AG09319 (cell line): ENCODE data around the gene ZNF512B.

ENCODE experiments used
- DNase-seq: peaks from one replicate; pipeline ENCODE4 v3.0.0-alpha.2; 2010; ENCODE audit warnings: low read depth; ENCODE audit errors: extremely low read depth
- CTCF ChIP-seq: IDR thresholded peaks from 2 replicates; pipeline ENCODE4 v1.5.1; 2011; ENCODE audit warnings: low read depth, mild to moderate bottlenecking, inconsistent platforms, low read length, moderate library complexity

ZNF512B gene

GRCh38 chr20:63958964-63959698 is 10.6 kb downstream of the ZNF512B start:
- DNase-seq, result no peak

GRCh38 chr20:63958471-63958870 is 11.3 kb downstream of the ZNF512B start:
- no peak for TF ChIP-seq CTCF
- DNase-seq, result no peak

More at GRCh38 chr20:63958964-63959698, 10.6 kb downstream of the ZNF512B start:
- TF ChIP-seq CTCF, result no peak

DNA sequence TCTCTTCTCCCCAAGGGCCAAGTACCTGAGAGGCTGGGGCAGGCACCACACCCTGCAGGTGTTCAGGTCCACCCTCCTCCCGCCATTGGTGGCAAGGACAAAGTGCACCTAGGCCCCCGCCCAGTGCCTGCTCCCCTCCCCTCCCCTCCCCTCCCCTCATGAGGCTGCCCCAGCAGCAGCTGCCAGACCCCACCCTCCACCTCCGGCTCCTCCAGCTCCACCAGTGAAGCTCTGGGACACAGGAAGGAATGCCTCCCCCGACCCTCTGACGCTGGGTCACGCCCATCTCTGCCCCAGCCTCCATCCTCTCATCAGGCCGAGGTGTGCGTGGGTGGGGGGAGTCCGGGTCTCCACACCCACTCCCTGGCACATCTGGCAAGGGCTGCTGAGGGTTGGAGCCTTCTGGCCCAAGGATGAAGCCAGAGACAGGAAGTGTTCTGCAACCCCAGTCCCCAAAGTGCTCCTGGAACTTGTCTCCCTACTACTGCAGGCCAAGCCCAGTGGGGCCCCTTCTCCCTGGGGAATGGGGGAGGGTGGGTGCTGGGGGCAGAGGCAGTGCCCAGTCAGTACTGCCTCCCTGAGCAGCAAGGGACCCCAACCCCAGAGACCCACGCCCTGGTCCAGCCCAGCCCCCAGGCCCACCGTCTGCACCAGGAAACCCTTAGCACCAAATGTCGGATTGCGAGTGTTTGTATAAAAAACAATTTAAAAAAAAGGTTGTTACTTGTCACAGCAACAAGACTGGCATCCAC is 11.9 kb downstream of the ZNF512B start:
- DNase-seq, result no peak
- TF ChIP-seq CTCF, result no peak

- peak; percentile 2 for TF ChIP-seq CTCF
- no peak for DNase-seq
These were observed 12.6 kb downstream of the ZNF512B start for GRCh38 chr20:63957004-63957689.

DNA sequence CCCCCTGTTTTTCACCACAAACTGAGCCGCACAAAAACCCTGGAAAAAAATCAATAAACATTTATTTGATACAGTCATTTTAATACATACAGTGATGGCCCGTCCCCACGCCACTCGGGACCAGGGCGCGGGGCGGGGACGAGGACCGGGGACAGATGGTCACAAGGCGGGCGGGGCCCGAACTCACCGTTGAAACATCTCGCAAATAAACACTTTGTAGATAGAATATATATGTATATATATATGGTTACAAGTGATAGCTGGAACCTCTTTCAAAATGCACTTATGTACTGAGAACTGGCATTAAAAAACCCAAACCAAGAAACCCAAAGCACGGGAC is 13.1 kb downstream of the ZNF512B start:
- TF ChIP-seq CTCF, result no peak
- DNase-seq, result no peak

GRCh38 chr20:63955827-63956663 is 13.7 kb downstream of the ZNF512B start, which contains the start of gene UCKL1:
Gene UCKL1, minus strand, starts transcription at chr20:63956416. Its CDS starts 44 bp downstream, at chr20:63956372.
- DNase-seq, result peak; percentile 78

More at GRCh38 chr20:63955827-63956663, 13.7 kb downstream of the ZNF512B start, which contains the start of gene UCKL1:
- no peak for TF ChIP-seq CTCF
